T-helper 1 cell treated with Interleukin-12 subunit alpha and Interleukin-12 subunit beta and Interleukin-4 antibody, amounts not matched to agents 30 μg/mL and 1 μg/mL, for 36 hours (primary cell): ENCODE data around the gene PYHIN1.

Experiments used
- H3K27ac Mint-ChIP-seq: one replicate; pipeline ENCODE4 v1.8.0; 2021; ENCODE audit warnings: mild to moderate bottlenecking, mixed read lengths
- H3K27me3 Mint-ChIP-seq: one replicate; pipeline ENCODE4 v1.8.0; 2021; ENCODE audit warnings: low read depth, mixed read lengths
- H3K36me3 Mint-ChIP-seq: one replicate; pipeline ENCODE4 v1.8.0; 2021; ENCODE audit warnings: low read depth, mixed read lengths
- H3K4me1 Mint-ChIP-seq: one replicate; pipeline ENCODE4 v1.8.0; 2021; ENCODE audit warnings: low read depth, mixed read lengths
- H3K4me3 Mint-ChIP-seq: one replicate; pipeline ENCODE4 v1.8.0; 2021; ENCODE audit warnings: mild to moderate bottlenecking, moderate library complexity, mixed read lengths
- H3K9me3 Mint-ChIP-seq: one replicate; pipeline ENCODE4 v1.8.0; 2021; ENCODE audit warnings: mixed read lengths

Gene PYHIN1

GRCh38 chr1:158952416-158952815 is 21.1 kb downstream of the PYHIN1 start:
- peaks cover 9% of the 10 kb centered on the region for H3K9me3 Mint-ChIP-seq
- peaks cover 11% of the 10 kb centered on the region for H3K27me3 Mint-ChIP-seq
- no peak overlapping the region for H3K27ac Mint-ChIP-seq
- no peak overlapping the region for H3K4me3 Mint-ChIP-seq
- peaks cover 46% of the 10 kb centered on the region for H3K36me3 Mint-ChIP-seq
- H3K4me1 Mint-ChIP-seq = peaks cover 1% of the 10 kb centered on the region

DNA sequence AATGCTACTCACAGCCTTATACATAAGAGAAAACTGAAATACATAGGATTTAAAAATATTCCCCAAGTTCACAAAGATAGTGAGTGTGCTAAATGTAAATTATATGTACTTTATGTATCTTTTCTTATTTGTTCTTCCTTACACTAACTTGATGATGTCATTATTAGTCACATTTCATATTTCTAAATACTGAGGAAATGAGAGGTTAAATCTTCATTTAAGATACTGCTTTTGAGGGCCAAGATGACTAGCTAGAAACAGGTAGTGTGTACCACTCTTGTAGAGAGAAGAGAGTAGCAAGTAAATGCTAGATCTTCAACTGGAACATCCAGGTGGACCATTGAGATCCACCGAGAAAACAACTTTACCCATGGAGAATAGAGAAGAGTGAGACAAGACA is 29.8 kb downstream of the PYHIN1 start:
- Mint-ChIP-seq H3K27ac (no peak overlapping the region), H3K36me3 (peaks cover 41% of the 10 kb centered on the region), H3K4me1 (no peaks in the 10 kb centered on the region), H3K27me3 (peaks cover 5% of the 10 kb centered on the region), H3K4me3 (no peak overlapping the region), H3K9me3 (peaks cover 11% of the 10 kb centered on the region)

DNA sequence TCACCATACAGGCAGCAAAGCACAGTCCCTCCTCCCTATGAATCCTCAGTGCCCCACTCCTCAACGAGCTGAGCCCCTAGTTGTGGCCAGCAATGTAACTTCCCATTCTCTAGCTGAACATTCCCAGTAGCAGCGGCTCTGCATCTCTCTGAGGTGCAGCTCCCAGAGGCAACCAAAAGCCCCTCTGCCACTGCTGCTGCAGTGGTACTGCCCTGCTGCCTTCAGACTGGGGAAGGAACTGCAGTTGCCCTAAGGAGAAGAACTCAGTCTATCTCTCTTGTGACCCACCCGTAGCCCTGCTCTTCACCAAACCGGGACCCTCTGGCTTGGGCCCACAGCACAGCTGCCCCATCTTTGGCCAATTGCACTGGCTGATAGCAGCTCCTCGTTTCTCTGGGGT is 31.6 kb downstream of the PYHIN1 start:
- H3K36me3 Mint-ChIP-seq = peaks cover 51% of the 10 kb centered on the region
- no peaks in the 10 kb centered on the region for H3K4me1 Mint-ChIP-seq
- no peak overlapping the region for H3K4me3 Mint-ChIP-seq
- no peak overlapping the region for H3K27ac Mint-ChIP-seq
- H3K9me3 Mint-ChIP-seq = peaks cover 26% of the 10 kb centered on the region
- peaks cover 5% of the 10 kb centered on the region for H3K27me3 Mint-ChIP-seq

DNA sequence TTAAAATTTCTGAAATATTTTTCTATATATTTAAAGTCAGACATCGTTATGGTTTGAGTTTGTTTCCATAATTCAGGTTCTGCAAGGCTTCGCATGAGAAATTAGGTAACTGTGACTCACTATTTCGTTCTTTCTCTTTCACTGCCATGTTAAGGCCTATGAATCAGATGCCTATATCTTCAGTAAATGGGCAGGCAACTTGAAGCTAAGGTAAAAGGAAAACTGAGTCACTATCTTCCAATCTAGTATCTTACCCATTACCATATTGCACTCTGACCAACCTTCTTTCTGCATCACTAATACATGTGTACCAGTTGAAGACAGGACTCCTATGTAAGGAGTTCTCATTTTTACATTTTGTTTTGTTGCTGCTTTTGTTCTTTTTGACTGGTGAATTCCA is 37.8 kb downstream of the PYHIN1 start:
- H3K27me3 Mint-ChIP-seq = peaks cover 5% of the 10 kb centered on the region
- no peak overlapping the region for H3K27ac Mint-ChIP-seq
- peaks cover 27% of the 10 kb centered on the region for H3K9me3 Mint-ChIP-seq
- H3K4me1 Mint-ChIP-seq = peaks cover 2% of the 10 kb centered on the region
- H3K36me3 Mint-ChIP-seq = peaks cover 35% of the 10 kb centered on the region
- no peak overlapping the region for H3K4me3 Mint-ChIP-seq

GRCh38 chr1:158969855-158970254 is 38.5 kb downstream of the PYHIN1 start:
- Mint-ChIP-seq H3K4me1 (peaks cover 2% of the 10 kb centered on the region), H3K9me3 (peaks cover 27% of the 10 kb centered on the region), H3K36me3 (peaks cover 33% of the 10 kb centered on the region), H3K27me3 (peaks cover 5% of the 10 kb centered on the region), H3K27ac (no peak overlapping the region), H3K4me3 (no peak overlapping the region)

GRCh38 chr1:158972841-158973240 is 41.5 kb downstream of the PYHIN1 start:
- H3K27ac Mint-ChIP-seq = no peak overlapping the region
- H3K4me3 Mint-ChIP-seq = no peak overlapping the region
- peaks cover 5% of the 10 kb centered on the region for H3K4me1 Mint-ChIP-seq
- peaks cover 23% of the 10 kb centered on the region for H3K36me3 Mint-ChIP-seq
- peaks cover 5% of the 10 kb centered on the region for H3K9me3 Mint-ChIP-seq
- no peaks in the 10 kb centered on the region for H3K27me3 Mint-ChIP-seq

GRCh38 chr1:158976219-158976618 is 44.9 kb downstream of the PYHIN1 start:
- Mint-ChIP-seq H3K4me3 (no peak overlapping the region), H3K9me3 (peaks cover 6% of the 10 kb centered on the region), H3K27me3 (no peaks in the 10 kb centered on the region), H3K36me3 (peaks cover 26% of the 10 kb centered on the region), H3K4me1 (peaks cover 3% of the 10 kb centered on the region), H3K27ac (no peak overlapping the region)

GRCh38 chr1:158978730-158979129 is 47.4 kb downstream of the PYHIN1 start:
- Mint-ChIP-seq H3K4me1 (peaks cover 3% of the 10 kb centered on the region), H3K27ac (no peak overlapping the region), H3K9me3 (peaks cover 25% of the 10 kb centered on the region), H3K27me3 (peaks cover 3% of the 10 kb centered on the region), H3K4me3 (no peak overlapping the region), H3K36me3 (peaks cover 31% of the 10 kb centered on the region)

DNA sequence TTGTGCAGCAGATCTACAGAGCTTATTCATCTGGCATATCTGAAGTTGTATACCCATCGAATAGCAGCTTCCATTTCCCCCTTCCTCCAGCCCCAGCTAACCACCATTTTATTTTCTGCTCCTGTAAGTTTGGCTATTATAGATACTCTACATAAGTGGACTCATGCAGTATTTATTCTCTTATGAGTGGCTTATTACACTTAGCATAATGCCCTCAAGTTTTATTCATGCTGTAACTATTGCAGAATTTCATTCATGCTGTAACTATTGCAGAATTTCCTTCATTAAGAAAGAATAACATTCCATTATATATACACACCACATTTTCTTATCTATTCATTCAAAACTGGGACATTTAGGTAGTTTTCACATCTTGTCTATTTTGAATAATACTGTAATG is 47.9 kb downstream of the PYHIN1 start:
- H3K4me1 Mint-ChIP-seq = peaks cover 3% of the 10 kb centered on the region
- H3K9me3 Mint-ChIP-seq = peaks cover 30% of the 10 kb centered on the region
- peaks cover 35% of the 10 kb centered on the region for H3K36me3 Mint-ChIP-seq
- no peak overlapping the region for H3K27ac Mint-ChIP-seq
- peaks cover 4% of the 10 kb centered on the region for H3K27me3 Mint-ChIP-seq
- no peak overlapping the region for H3K4me3 Mint-ChIP-seq

DNA sequence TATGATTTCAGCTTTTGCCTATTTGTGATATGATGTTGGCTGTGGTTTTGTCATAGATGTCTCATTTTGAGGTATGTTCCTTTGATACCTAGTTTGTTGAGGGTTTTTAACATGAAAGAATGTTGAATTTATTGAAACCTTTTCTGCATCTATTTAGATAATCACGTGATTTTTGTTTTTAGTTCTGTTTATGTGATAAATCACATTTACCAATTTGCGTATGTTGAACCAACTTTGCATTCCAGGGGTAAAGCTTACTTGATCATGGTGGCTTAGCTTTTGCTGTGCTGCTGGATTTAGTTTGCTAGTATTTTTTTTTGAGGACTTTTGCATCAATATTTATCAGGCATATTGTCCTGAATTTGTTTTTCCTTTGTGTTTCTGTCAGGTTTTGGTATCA is 51.9 kb downstream of the PYHIN1 start:
- peaks cover 46% of the 10 kb centered on the region for H3K36me3 Mint-ChIP-seq

DNA sequence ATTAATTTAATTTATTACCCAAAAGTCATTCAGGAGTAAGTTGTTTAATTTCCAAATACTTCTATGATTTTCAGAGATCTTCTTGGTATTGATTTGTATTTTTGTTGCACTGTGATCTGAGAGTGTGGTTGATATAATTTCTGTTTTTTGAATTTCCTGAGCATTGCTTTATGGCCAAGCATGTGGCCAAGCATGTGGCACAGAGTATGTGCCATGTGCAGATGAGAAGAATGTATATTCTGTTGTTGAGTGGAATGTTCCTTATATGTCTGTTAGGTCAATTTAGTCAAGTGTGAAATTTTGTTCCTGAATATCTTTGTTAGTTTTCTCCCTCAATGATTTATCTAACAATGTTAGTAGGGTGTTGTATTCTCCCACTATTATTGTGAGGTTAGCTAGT is 53.0 kb downstream of the PYHIN1 start:
- Mint-ChIP-seq H3K36me3 (peaks cover 49% of the 10 kb centered on the region), H3K27me3 (peaks cover 10% of the 10 kb centered on the region), H3K4me3 (no peak overlapping the region), H3K4me1 (no peaks in the 10 kb centered on the region), H3K27ac (no peak overlapping the region), H3K9me3 (peaks cover 42% of the 10 kb centered on the region)

More for the DNA sequence above, 51.9 kb downstream of the PYHIN1 start:
- H3K27ac Mint-ChIP-seq = no peak overlapping the region
- no peaks in the 10 kb centered on the region for H3K4me1 Mint-ChIP-seq
- no peak overlapping the region for H3K4me3 Mint-ChIP-seq
- H3K9me3 Mint-ChIP-seq = peaks cover 42% of the 10 kb centered on the region
- H3K27me3 Mint-ChIP-seq = peaks cover 10% of the 10 kb centered on the region

GRCh38 chr1:158989424-158989823 is 58.1 kb downstream of the PYHIN1 start:
- Mint-ChIP-seq H3K4me1 (no peaks in the 10 kb centered on the region), H3K36me3 (peaks cover 53% of the 10 kb centered on the region), H3K27me3 (peaks cover 8% of the 10 kb centered on the region), H3K4me3 (no peak overlapping the region), H3K27ac (no peak overlapping the region), H3K9me3 (peaks cover 30% of the 10 kb centered on the region)

DNA sequence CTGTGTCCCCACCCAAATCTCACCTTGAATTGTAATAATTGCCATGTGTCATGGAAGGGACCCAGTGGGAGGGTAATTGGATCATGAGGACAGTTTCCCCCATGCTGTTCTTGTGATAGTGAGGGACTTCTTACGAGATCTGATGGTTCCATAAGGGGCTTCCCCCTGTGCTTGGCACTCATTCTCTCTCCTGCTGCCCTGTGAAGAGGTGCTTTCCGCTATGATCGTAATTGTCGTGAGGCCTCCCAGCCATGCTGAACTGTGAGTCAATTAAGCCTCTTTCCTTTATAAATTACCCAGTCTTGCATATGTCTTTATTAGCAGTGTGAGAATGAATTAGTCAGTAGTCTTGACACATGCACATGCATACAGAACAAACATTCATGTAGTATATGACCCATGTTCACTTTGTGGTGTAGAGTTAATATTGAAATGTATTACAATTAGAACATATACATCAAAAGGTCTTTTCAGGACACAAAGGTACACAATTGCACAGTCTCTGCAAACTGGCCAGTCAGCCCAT is 61.5 kb downstream of the PYHIN1 start:
- Mint-ChIP-seq H3K9me3 (peaks cover 28% of the 10 kb centered on the region), H3K4me1 (peaks cover 21% of the 10 kb centered on the region), H3K27ac (no peak overlapping the region), H3K4me3 (no peak overlapping the region), H3K36me3 (peaks cover 45% of the 10 kb centered on the region), H3K27me3 (peaks cover 4% of the 10 kb centered on the region)

GRCh38 chr1:158996998-158997397 is 65.6 kb downstream of the PYHIN1 start:
- H3K9me3 Mint-ChIP-seq = peaks cover 22% of the 10 kb centered on the region
- no peak overlapping the region for H3K27ac Mint-ChIP-seq
- peaks cover 25% of the 10 kb centered on the region for H3K36me3 Mint-ChIP-seq
- no peak overlapping the region for H3K4me3 Mint-ChIP-seq
- H3K4me1 Mint-ChIP-seq = peaks cover 35% of the 10 kb centered on the region
- H3K27me3 Mint-ChIP-seq = no peaks in the 10 kb centered on the region

DNA sequence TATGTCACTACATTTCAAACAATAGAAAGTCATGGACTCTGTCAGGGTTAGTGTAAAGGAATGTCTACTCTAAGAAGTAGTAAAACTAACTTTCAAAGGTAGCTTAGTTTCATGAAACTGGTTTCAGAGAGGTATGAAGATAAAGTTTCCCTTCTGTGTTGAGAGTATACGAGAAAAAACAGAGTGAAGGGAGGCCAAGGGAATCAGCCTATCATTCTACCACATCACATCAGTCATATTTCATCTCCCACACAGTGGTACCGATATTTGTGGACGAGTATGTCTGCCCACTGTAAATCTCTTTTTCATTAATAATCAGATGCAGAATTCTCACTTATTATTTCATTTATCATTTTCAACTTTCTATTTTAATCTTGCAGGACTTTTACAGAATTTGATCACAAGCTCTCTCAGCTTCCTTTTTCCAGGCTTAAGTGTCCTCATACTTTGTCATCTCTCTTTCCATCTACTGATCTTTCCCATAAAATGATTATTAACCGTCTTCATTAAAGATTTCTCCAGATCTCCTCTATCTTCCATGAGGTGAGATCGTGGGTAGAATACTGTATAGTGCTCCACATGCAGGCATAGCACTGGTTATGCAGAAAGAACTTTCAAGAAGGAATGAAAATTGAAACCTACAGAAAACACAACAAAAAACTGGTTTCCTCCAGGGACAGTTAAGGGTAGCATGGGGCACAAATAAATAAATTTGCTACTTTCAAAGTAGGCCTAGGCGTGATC is 66.9 kb downstream of the PYHIN1 start:
- Mint-ChIP-seq H3K36me3 (peaks cover 15% of the 10 kb centered on the region), H3K4me3 (peak overlapping the region; percentile 27), H3K27ac (no peak overlapping the region), H3K9me3 (peaks cover 12% of the 10 kb centered on the region), H3K4me1 (peaks cover 35% of the 10 kb centered on the region), H3K27me3 (no peaks in the 10 kb centered on the region)
